ENCODE data around the gene FRZB.

FRZB gene

DNA sequence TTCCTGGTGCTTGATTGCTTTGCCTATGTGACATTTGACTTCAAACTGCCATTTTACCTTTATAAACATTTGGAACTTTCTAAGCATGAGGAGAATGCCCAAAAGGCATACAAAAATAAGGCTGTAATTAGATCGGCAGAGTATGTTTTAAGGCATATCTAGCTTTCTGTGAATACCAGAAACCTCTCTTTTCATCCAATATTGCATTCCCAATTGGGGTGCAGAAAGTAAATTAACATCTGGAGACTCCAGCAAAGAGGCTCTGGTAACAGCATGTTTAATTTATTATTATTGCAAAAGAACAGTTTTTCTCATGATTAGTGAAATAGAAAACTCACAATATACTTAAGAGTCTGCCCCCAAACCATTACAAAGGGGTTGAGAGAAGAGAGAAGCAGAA is 32.1 kb downstream of the FRZB start:
- no peak for DNase-seq (ENCODE audit: low read depth, low spot score)
- CTCF ChIA-PET, result no interaction called here
- POLR2A ChIA-PET, result no interaction called here
- H3K4me3 ChIP-seq (ENCODE audit: low read depth, low read length), result no peak overlapping the region
- TF ChIP-seq, protein P1, sequence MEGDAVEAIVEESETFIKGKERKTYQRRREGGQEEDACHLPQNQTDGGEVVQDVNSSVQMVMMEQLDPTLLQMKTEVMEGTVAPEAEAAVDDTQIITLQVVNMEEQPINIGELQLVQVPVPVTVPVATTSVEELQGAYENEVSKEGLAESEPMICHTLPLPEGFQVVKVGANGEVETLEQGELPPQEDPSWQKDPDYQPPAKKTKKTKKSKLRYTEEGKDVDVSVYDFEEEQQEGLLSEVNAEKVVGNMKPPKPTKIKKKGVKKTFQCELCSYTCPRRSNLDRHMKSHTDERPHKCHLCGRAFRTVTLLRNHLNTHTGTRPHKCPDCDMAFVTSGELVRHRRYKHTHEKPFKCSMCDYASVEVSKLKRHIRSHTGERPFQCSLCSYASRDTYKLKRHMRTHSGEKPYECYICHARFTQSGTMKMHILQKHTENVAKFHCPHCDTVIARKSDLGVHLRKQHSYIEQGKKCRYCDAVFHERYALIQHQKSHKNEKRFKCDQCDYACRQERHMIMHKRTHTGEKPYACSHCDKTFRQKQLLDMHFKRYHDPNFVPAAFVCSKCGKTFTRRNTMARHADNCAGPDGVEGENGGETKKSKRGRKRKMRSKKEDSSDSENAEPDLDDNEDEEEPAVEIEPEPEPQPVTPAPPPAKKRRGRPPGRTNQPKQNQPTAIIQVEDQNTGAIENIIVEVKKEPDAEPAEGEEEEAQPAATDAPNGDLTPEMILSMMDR (IDR thresholded peaks at IDR 0.05; ENCODE audit: insufficient read depth, low read length, missing control alignments), result no peak

DNA sequence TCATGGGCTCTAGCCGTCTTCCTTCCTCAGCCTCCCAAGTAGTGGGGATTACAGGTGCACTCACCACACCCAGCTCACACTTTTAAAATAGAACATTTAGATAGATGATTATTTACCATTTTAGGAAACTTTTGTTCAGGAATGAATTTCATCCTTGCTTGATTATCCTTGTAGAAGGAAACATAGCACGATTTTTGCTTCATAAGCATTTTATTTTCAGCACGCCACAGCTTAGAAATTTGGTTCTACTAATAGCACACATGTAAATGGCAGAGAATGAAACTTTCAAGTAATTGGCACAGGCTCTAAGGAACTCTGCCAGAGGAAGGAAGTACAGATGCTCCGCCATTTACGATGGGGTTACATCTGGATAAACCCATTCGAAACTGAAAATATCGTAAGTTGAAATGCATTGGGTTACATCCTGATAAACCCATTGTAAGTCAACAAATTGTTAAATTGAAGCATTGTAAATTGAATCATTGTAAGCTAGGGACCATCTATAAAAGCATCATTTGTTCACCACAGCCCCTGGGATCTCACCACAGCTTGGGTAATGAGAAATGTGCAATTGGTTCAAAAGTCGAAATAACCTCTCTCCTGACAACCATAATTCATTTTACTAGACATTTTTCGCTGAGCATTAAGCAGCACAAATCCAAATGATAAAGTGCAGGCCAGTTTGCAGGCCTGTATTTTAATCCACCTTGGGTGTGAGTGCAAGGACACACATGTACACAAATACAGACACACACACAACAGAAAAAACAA is 33.2 kb downstream of the FRZB start:
- TF ChIP-seq, protein P1 (IDR thresholded peaks at IDR 0.05; ENCODE audit: insufficient read depth, low read length, missing control alignments), result no peak
- H3K4me3 ChIP-seq (ENCODE audit: low read depth, low read length), result no peak overlapping the region
- POLR2A ChIA-PET, result no interaction called here
- CTCF ChIA-PET, result no interaction called here
- no peak for DNase-seq (ENCODE audit: low read depth, low spot score)

DNA sequence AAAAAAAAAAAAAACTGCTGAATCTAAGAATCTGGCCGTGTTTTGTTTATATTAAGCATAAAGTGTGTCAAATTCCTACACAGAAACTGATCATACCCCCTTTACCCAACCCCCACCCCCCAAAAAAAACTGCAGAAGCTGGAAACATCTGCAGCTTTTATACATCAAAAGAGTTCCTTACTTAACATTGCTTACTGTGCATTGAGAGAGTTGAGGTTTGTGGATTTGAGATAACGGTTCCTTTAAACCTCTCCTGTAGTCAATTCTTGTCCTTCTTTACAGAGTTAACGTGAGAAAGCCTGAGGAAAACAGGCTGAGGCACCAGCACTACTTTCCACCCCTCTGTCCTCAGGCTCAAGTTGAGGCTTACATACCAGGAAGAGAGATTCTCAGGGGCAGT is 34.5 kb downstream of the FRZB start:
- H3K4me3 ChIP-seq (ENCODE audit: low read depth, low read length), result no peak overlapping the region
- TF ChIP-seq, protein P1 (IDR thresholded peaks at IDR 0.05; ENCODE audit: insufficient read depth, low read length, missing control alignments), result no peak
- ChIA-PET POLR2A (no interaction called here), CTCF (no interaction called here)
- no peak for DNase-seq (ENCODE audit: low read depth, low spot score)

DNA sequence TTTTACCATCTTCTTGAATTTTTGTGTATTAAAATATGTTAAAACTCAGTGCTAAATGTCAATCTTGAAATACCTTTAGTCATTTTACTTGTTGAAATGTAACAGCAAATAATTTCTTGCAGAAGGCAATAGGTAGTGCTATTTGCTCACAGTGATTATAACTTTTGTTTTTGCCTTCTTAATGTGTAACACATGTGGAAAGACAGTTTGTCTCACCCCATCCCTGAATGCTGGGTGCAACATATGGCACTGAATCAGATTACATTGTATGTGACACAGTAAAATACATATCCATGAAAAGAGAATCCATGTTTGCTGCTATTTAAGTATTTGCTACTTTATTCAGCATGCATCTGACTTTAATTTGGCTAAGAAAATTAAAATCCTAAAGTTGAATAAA is 35.3 kb downstream of the FRZB start:
- POLR2A ChIA-PET, result no interaction called here
- DNase-seq (ENCODE audit: low read depth, low spot score), result no peak
- TF ChIP-seq, protein P1 (IDR thresholded peaks at IDR 0.05; ENCODE audit: insufficient read depth, low read length, missing control alignments), result no peak
- CTCF ChIA-PET, result interaction anchor here (0.5 kb wide), 1 partner anchor 61 kb away, joined by 3 read pairs; no protein-coding TSS in a partner anchor
- no peak overlapping the region for H3K4me3 ChIP-seq (ENCODE audit: low read depth, low read length)

DNA sequence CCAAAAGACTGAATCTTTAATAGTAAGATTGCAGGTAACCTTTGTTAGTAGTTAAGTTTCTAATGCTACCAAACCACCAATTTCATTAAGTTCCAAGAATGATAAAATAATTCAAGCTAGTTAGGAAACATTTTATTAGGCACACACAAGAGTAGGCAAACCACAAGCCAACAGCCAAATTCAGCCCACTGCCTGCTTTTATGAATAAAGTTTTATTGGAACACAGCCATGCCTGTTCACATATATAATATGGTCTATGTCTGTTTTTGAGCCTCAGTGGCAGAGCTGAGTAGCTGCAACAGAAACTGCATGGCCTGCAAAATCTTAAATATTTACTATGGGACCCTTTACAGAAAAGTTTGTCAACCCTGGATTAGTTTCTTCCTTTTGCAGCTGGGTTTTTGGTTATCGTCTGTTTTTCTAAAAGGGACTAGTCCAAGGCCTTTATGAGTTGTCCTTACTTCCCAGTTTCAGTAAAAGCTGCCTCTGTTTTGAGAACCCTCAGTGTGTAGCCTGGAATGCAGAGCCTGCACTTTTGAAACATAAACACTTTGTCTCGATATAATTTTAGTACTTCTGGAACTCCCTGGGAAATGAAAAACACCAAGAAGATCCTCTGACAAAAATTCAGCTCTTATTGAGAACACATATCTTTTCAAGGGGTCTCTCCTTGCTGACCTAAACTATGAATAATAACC is 39.1 kb downstream of the FRZB start:
- ChIA-PET CTCF (no interaction called here), POLR2A (no interaction called here)
- TF ChIP-seq, protein P1 (IDR thresholded peaks at IDR 0.05; ENCODE audit: insufficient read depth, low read length, missing control alignments), result no peak
- DNase-seq (ENCODE audit: low read depth, low spot score), result no peak
- H3K4me3 ChIP-seq (ENCODE audit: low read depth, low read length), result no peak overlapping the region

DNA sequence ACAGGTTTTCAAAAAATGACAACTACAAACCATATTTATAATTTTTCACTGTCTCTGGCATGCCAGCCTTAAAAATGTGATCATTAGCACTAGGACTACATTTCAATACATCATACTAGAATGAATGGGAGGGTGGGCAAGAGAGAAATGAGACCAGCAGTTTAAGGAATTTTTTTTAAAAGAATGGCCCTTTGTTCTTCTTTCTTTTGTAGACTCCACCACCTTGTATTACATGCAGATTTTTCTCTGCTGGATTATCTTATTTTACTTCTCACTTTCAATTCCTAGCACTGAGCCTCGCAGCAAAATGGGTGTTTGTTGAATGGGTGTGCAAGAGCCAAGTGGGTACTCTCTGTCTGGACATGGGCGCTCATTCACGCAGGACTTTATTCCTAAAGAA is 39.9 kb downstream of the FRZB start:
- CTCF ChIA-PET, result no interaction called here
- no peak for DNase-seq (ENCODE audit: low read depth, low spot score)
- POLR2A ChIA-PET, result no interaction called here
- TF ChIP-seq, protein P1 (IDR thresholded peaks at IDR 0.05; ENCODE audit: insufficient read depth, low read length, missing control alignments), result no peak
- H3K4me3 ChIP-seq (ENCODE audit: low read depth, low read length), result no peak overlapping the region
